H1 (cell line): Measurements from ENCODE around the gene DLGAP3. TPM values are rescaled to one million over a fixed set of nuclear protein-coding genes. Genes with fewer than 3 reads are reported as not detected.

Experiments used
- CHD7 ChIP-seq: fragments of 300-600 bp; sonication (generic); IDR thresholded peaks from 2 replicates; pipeline ENCODE4 v1.7.1; 2012; ENCODE audit warnings: low read length, moderate library complexity, mild to moderate bottlenecking, inconsistent platforms; ENCODE audit not compliant: insufficient replicate concordance
- E2F6 ChIP-seq: IDR thresholded peaks from 2 replicates; pipeline ENCODE4 v1.6.1; 2012; ENCODE audit warnings: inconsistent platforms
- MAFK ChIP-seq: IDR thresholded peaks from 2 replicates; pipeline ENCODE4 v1.6.1; 2012; ENCODE audit warnings: low read depth, mild to moderate bottlenecking, improper control_type of control experiment, low read length
- TAF7 ChIP-seq: optimal IDR thresholded peaks from 2 replicates; pipeline ENCODE3; 2011; ENCODE audit warnings: low read depth, mild to moderate bottlenecking, inconsistent platforms, low read length, moderate library complexity, borderline replicate concordance
- TBP ChIP-seq: IDR thresholded peaks from 2 replicates; pipeline ENCODE4 v1.6.1; 2011; ENCODE audit warnings: low read depth, low read length, improper control_type of control experiment
- polyA plus RNA-seq, 7 experiments: library from polyadenylated mRNA; depleted of rRNA in 3 of 7; stranded (reverse) in 5 of 7; unstranded in 2 of 7; fragments of >200 nt in 5 of 7; fragments of 200-250 nt in 2 of 7; gene quantifications; 1 replicate in 5 of 7; 2 replicates in 1 of 7; 4 replicates in 1 of 7; pipeline versions ENCODE4 v1.2.1 to v1.2.3, GENCODE V29; 2011 to 2013; ENCODE audit warnings: missing spikeins in 2 of 7, mixed read lengths in 2 of 7
- total RNA-seq: library from RNA; stranded (reverse); fragmentation: NEBNext Ultra II Directional; extraction: Animal tissue kit (Norgen Biotek cat#: 25700); gene quantifications from 2 replicates; pipeline ENCODE4 v1.2.1, GENCODE V29; 2021

DLGAP3 gene
- total and polyA plus RNA-seq, 2 of the 8 experiments (the other 6 are each of a cell fraction or from before 2014, with no cell fraction given), result 3.8 to 13.2 TPM

- no peak for TF ChIP-seq E2F6
- TF ChIP-seq TBP, result no peak
- no peak for TF ChIP-seq CHD7
- TF ChIP-seq TAF7, result no peak
- TF ChIP-seq MAFK, result no peak
Measured at GRCh38 chr1:34900775-34901502, 28.5 kb downstream of the DLGAP3 start (continued).
